ENCODE data around the gene KDM4C. TPM values are rescaled to one million over a fixed set of nuclear protein-coding genes. Genes with fewer than 3 reads are reported as not detected.

The KDM4C gene
- total RNA-seq, 1 donor from 2014 or later: 12.7 TPM

GRCh38 chr9:7147121-7148090, 389.6 kb downstream of the KDM4C start:
- DNase-seq (ENCODE audit: low spot score in 2 of 2): no peak
- Histone ChIP-seq H3K36me3 (no peaks in the 10 kb centered on the region), H3K4me3 (no peak overlapping the region), H3K27ac (peak overlapping the region; percentile 54 to 66), H3K27me3 (no peaks in the 10 kb centered on the region), H3K4me1 (peaks cover 0 to 12% of the 10 kb centered on the region in 2 donors), H3K9me3 (no peaks in the 10 kb centered on the region)
- intact Hi-C loops (cut with DNase I): no loop called here
- TF ChIP-seq CTCF (IDR thresholded peaks at IDR 0.05): peak in 1 of 3 experiments; percentile 16

DNA sequence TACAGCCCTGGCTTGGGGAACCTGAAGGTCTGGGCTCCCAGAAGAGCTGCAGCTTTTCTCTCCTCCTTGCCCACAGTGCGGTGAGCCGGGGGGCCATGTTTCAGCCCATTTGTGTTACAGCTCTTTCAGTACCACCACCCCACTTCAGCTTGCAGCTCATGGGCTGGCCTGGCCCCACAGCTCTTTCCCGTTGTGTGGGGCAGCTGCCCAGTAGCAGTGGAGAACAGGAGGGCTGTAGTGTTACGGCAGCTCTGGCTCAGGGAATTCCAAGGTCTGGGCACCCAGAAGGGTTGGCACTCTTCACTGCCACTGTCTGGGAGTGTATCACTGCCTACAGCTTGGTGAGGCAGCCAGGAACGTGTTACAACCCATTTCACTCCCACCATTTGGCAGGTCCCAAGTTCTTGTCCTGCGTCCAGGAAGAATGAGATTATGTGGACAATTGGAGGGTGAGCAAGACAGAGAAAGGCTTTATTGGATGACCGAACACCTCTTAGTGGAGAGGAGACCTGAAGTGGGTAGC, 390.5 kb downstream of the KDM4C start:
- peaks cover 0 to 12% of the 10 kb centered on the region in 2 donors for H3K4me1 ChIP-seq
- no peaks in the 10 kb centered on the region for H3K9me3 ChIP-seq
- no peaks in the 10 kb centered on the region for H3K36me3 ChIP-seq
- H3K27ac ChIP-seq: no peak overlapping the region
- no peak for TF ChIP-seq CTCF (IDR thresholded peaks at IDR 0.05)
- intact Hi-C loops (cut with DNase I): no loop called here
- no peaks in the 10 kb centered on the region for H3K27me3 ChIP-seq
- no peak overlapping the region for H3K4me3 ChIP-seq
- DNase-seq (ENCODE audit: low spot score in 2 of 2): no peak

GRCh38 chr9:7149258-7149657, 391.5 kb downstream of the KDM4C start:
- H3K9me3 ChIP-seq: no peaks in the 10 kb centered on the region
- intact Hi-C loops (cut with DNase I): no loop called here
- no peaks in the 10 kb centered on the region for H3K27me3 ChIP-seq
- no peak for TF ChIP-seq CTCF (IDR thresholded peaks at IDR 0.05)
- H3K4me3 ChIP-seq: no peak overlapping the region
- no peak overlapping the region for H3K27ac ChIP-seq
- peaks cover 0 to 12% of the 10 kb centered on the region in 2 donors for H3K4me1 ChIP-seq
- H3K36me3 ChIP-seq: no peaks in the 10 kb centered on the region
- no peak for DNase-seq (ENCODE audit: low spot score in 2 of 2)

DNA sequence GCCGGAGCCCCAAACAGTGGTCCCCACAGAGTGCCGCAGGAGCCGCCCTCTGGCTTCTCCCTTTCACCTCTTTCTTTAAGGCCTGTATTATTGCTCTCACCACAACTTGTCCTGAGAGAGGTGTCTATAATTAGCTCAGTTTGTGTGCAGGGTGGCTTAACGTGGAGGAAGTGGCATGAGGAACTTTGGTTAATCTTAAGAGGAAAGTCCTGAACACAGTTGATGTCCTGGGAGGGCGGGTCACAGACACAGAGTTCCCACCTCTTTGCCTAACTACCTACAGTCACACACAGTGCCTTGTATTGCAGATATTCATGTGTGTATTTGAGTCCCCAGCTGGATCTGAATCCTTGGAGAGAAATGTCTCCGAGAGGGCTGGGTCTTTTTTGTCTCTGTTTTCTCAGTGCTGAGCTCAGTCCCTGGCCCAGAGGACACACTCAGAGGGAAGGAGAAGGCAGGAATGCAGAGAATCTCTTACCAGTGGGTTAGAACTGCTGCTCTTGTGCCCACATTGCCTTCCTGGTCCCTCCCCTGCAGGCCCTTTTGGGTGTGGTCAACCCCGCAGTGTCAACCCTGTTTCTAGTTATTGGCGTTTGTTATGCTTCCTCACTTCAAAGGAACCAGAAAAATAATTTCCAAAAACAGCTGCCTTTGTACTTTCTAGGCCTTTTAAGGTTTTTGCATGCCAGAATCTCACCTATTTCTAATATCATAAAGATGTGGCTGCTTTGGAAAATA, 392.5 kb downstream of the KDM4C start:
- H3K36me3 ChIP-seq: no peaks in the 10 kb centered on the region
- peaks cover 0 to 12% of the 10 kb centered on the region in 2 donors for H3K4me1 ChIP-seq
- TF ChIP-seq CTCF (IDR thresholded peaks at IDR 0.05): no peak
- DNase-seq (ENCODE audit: low spot score in 2 of 2): no peak
- intact Hi-C loops (cut with DNase I): no loop called here
- H3K4me3 ChIP-seq: no peak overlapping the region
- H3K9me3 ChIP-seq: no peaks in the 10 kb centered on the region
- no peaks in the 10 kb centered on the region for H3K27me3 ChIP-seq
- H3K27ac ChIP-seq: no peak overlapping the region

DNA sequence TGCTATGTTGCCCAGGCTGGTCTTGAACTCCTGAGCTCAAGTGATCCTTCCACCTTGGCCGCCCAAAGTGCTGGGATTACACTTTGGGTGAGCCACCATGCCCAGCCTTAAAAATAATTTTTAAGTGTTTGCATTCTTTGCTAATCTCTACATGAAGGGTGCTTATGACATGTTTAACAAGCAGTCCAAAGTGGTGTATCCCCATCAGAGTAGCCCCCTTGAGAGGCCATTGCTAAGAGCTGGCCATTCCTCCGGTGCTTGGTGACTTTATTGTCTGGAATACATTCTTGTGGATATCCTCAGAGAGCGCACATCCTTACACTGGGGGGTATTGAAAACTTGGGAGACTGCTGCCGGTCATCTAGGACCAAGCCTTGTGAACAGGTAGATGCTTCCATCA, 395.4 kb downstream of the KDM4C start:
- no peak for TF ChIP-seq CTCF (IDR thresholded peaks at IDR 0.05)
- DNase-seq (ENCODE audit: low spot score in 2 of 2): no peak
- Histone ChIP-seq H3K9me3 (no peaks in the 10 kb centered on the region), H3K27me3 (no peaks in the 10 kb centered on the region), H3K36me3 (no peaks in the 10 kb centered on the region), H3K4me3 (no peak overlapping the region), H3K27ac (no peak overlapping the region), H3K4me1 (peaks cover 0 to 2% of the 10 kb centered on the region in 2 donors)
- intact Hi-C loops (cut with DNase I): no loop called here
